Peyer's patch (tissue), 4 donors: ENCODE measurements around the gene FXYD7. TPM values are rescaled to one million over a fixed set of nuclear protein-coding genes. Genes with fewer than 3 reads are reported as not detected.

ENCODE experiments used
- DNase-seq, 3 donors: peaks; one replicate each; pipeline ENCODE4 v3.0.0-alpha.2; 2017 to 2019
- H3K27ac ChIP-seq, 4 donors: fragments of 200-600 bp; sonication (generic); one replicate each; pipeline ENCODE4 v1.5.1; 2016 to 2019
- H3K27me3 ChIP-seq, 2 donors: fragments of 200-600 bp; sonication (generic); one replicate each; pipeline ENCODE4 v1.5.1; 2019
- H3K36me3 ChIP-seq, 3 donors: fragments of 200-600 bp; sonication (generic); one replicate each; pipeline ENCODE4 v1.5.1; 2016 to 2019
- H3K4me1 ChIP-seq, 4 donors: fragments of 200-600 bp; sonication (generic); one replicate each; pipeline ENCODE4 v1.5.1; 2016 to 2019
- H3K4me3 ChIP-seq, 4 donors: fragments of 200-600 bp; sonication (generic); 1 replicate in 3 of 4; 2 replicates in 1 of 4; pipeline ENCODE4 v1.5.1; 2016 to 2019; ENCODE audit warnings: mild to moderate bottlenecking in 1 of 4
- H3K9me3 ChIP-seq, 4 donors: fragments of 200-600 bp; sonication (generic); one replicate each; pipeline ENCODE4 v1.5.1; 2016 to 2019; ENCODE audit warnings: mild to moderate bottlenecking in 1 of 4
- CTCF ChIP-seq, 6 experiments: fragments of 450-650 bp in 4 of 6; fragments of 200-600 bp in 2 of 6; sonication (generic) in 1 of 6; IDR thresholded peaks; one replicate each; pipeline ENCODE4 v1.5.1; 2017 to 2019; ENCODE audit warnings: antibody characterized with exemption in 6 of 6, mild to moderate bottlenecking in 3 of 6, moderate library complexity in 1 of 6
- POLR2A ChIP-seq, 2 donors: fragments of 450-650 bp; IDR thresholded peaks; one replicate each; pipeline ENCODE4 v1.5.1; 2017; ENCODE audit warnings: antibody characterized with exemption in 2 of 2, mild to moderate bottlenecking in 2 of 2, moderate library complexity in 2 of 2
- total RNA-seq, 4 donors: library from RNA; depleted of rRNA; stranded (reverse); fragments of >200 nt; gene quantifications; one replicate each; pipeline ENCODE4 v1.1.0, GENCODE V29; 2016

FXYD7 gene
- total RNA-seq, 4 donors from 2014 or later = not detected

GRCh38 chr19:35114353-35115176 is 28.5 kb upstream of the FXYD7 start:
- no peaks in the 10 kb centered on the region for H3K9me3 ChIP-seq
- TF ChIP-seq CTCF (IDR thresholded peaks at IDR 0.05) (peak; percentile 72 to 97 (median 95)), POLR2A (IDR thresholded peaks at IDR 0.05) (peak in 1 of 2 donors; percentile 73)
- H3K27ac ChIP-seq = peak overlapping the region in 3 of 4 donors; percentile 79 to 97 (median 85)
- no peaks in the 10 kb centered on the region for H3K27me3 ChIP-seq
- peaks cover 0 to 10% (median 0%) of the 10 kb centered on the region in 3 donors for H3K36me3 ChIP-seq
- H3K4me3 ChIP-seq = peak overlapping the region in 3 of 4 donors; percentile 13 to 68 (median 56)
- DNase-seq = peak; percentile 61 to 87 (median 85)
- H3K4me1 ChIP-seq = peaks cover 0 to 10% (median 2%) of the 10 kb centered on the region in 4 donors

GRCh38 chr19:35115177-35115951 is 27.7 kb upstream of the FXYD7 start, which contains the start of gene FXYD3:
Gene FXYD3 (plus strand): TSS chr19:35115823. CDS start chr19:35119377, 3,554 bp downstream.
- H3K36me3 ChIP-seq = peaks cover 0 to 10% (median 0%) of the 10 kb centered on the region in 3 donors
- peak within 1 kb of the TSS in 3 of 4 donors; percentile 24 to 68 (median 56) for H3K4me3 ChIP-seq
- H3K27ac ChIP-seq = peak within 1 kb of the TSS in 3 of 4 donors; percentile 79 to 97 (median 85)
- H3K9me3 ChIP-seq = no peaks in the 10 kb centered on the region
- DNase-seq = peak in 2 of 3 donors; percentile 84 to 85
- H3K4me1 ChIP-seq = peaks cover 0 to 14% (median 2%) of the 10 kb centered on the region in 4 donors
- H3K27me3 ChIP-seq = no peaks in the 10 kb centered on the region
- TF ChIP-seq CTCF (IDR thresholded peaks at IDR 0.05) = no peak
- peak; percentile 87 to 92 for TF ChIP-seq POLR2A (IDR thresholded peaks at IDR 0.05)

GRCh38 chr19:35116072-35116801 is 26.8 kb upstream of the FXYD7 start:
- TF ChIP-seq CTCF (IDR thresholded peaks at IDR 0.05) (no peak), POLR2A (IDR thresholded peaks at IDR 0.05) (peak; percentile 59 to 62)
- peaks cover 0 to 10% (median 0%) of the 10 kb centered on the region in 3 donors for H3K36me3 ChIP-seq
- peak overlapping the region in 3 of 4 donors; percentile 24 to 68 (median 56) for H3K4me3 ChIP-seq
- H3K9me3 ChIP-seq = no peaks in the 10 kb centered on the region
- H3K27ac ChIP-seq = peak overlapping the region in 3 of 4 donors; percentile 79 to 97 (median 85)
- peak in 2 of 3 donors; percentile 74 to 79 for DNase-seq
- H3K4me1 ChIP-seq = peaks cover 0 to 21% (median 3%) of the 10 kb centered on the region in 4 donors
- no peaks in the 10 kb centered on the region for H3K27me3 ChIP-seq

- Histone ChIP-seq H3K36me3 (peaks cover 0 to 10% (median 0%) of the 10 kb centered on the region in 3 donors), H3K27ac (peak overlapping the region in 3 of 4 donors; percentile 79 to 97 (median 85)), H3K4me3 (peak overlapping the region in 3 of 4 donors; percentile 24 to 68 (median 56)), H3K27me3 (no peaks in the 10 kb centered on the region), H3K4me1 (peaks cover 0 to 30% (median 4%) of the 10 kb centered on the region in 4 donors), H3K9me3 (no peaks in the 10 kb centered on the region)
- DNase-seq = no peak
- TF ChIP-seq POLR2A (IDR thresholded peaks at IDR 0.05) (no peak), CTCF (IDR thresholded peaks at IDR 0.05) (no peak)
These were observed 25.9 kb upstream of the FXYD7 start for GRCh38 chr19:35117116-35117515.

GRCh38 chr19:35117799-35118198 is 25.3 kb upstream of the FXYD7 start:
- H3K27me3 ChIP-seq = no peaks in the 10 kb centered on the region
- H3K9me3 ChIP-seq = no peaks in the 10 kb centered on the region
- DNase-seq = no peak
- peak overlapping the region in 2 of 4 donors; percentile 56 to 68 for H3K4me3 ChIP-seq
- peaks cover 0 to 36% (median 4%) of the 10 kb centered on the region in 4 donors for H3K4me1 ChIP-seq
- TF ChIP-seq POLR2A (IDR thresholded peaks at IDR 0.05) (no peak), CTCF (IDR thresholded peaks at IDR 0.05) (no peak)
- peaks cover 0 to 13% (median 0%) of the 10 kb centered on the region in 3 donors for H3K36me3 ChIP-seq
- H3K27ac ChIP-seq = peak overlapping the region in 3 of 4 donors; percentile 79 to 97 (median 85)
